ENCODE data around the gene EPM2A. TPM values are rescaled to one million over a fixed set of nuclear protein-coding genes. Genes with fewer than 3 reads are reported as not detected.

EPM2A gene
- total and polyA plus RNA-seq, 2 donors: 9.3 to 10.0 TPM

DNA sequence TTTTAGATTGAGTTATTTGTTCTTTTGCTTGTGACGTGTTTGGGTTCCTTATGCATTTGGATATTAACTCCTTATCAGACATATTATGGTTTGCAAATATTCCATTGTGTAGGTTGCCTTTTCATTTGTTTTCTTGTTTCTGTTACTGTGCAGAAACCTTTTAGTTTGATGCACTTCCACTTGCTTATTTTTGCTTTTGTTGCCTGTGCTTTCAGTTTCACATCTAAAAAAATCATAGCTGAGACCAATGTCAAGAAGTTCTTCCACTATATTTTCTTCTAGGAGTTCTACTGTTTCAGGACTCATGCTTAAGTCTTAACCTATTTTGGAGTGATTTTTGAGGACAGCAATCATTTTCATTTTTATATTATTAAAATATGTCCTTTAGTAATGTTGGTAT lies 113.5 kb downstream of the EPM2A start:
- whole genome bisulfite sequencing: 97% methylated on average over 1 of the region's 1 CpG

GRCh38 chr6:145620088-145620487 lies 115.2 kb downstream of the EPM2A start:
- no peaks in the 10 kb centered on the region for H3K27me3 ChIP-seq (ENCODE audit: control insufficient read depth in 2 of 2, insufficient read depth in 1 of 2, low read length in 1 of 2)
- H3K4me3 ChIP-seq (ENCODE audit: low read length in 2 of 2): no peak overlapping the region
- no peak overlapping the region for H3K27ac ChIP-seq (ENCODE audit: low read depth in 1 of 2, low read length in 1 of 2)
- H3K4me1 ChIP-seq (ENCODE audit: control insufficient read depth in 2 of 2, insufficient read depth in 2 of 2, low read length in 2 of 2): no peaks in the 10 kb centered on the region
- DNase-seq (ENCODE audit: low read depth in 6 of 9, low spot score in 9 of 9): no peak
- H3K9me3 ChIP-seq (ENCODE audit: control insufficient read depth in 2 of 2, insufficient read depth in 1 of 2, low read length in 1 of 2): no peaks in the 10 kb centered on the region
- WGBS: 98% methylated on average over 7 of the region's 7 CpGs
- H3K36me3 ChIP-seq (ENCODE audit: control insufficient read depth in 2 of 2, insufficient read depth in 2 of 2, low read length in 1 of 2): no peaks in the 10 kb centered on the region

More for the DNA sequence above, 113.5 kb downstream of the EPM2A start:
- H3K36me3 ChIP-seq (ENCODE audit: control insufficient read depth in 2 of 2, insufficient read depth in 2 of 2, low read length in 1 of 2): no peaks in the 10 kb centered on the region
- H3K4me1 ChIP-seq (ENCODE audit: control insufficient read depth in 2 of 2, insufficient read depth in 2 of 2, low read length in 2 of 2): no peaks in the 10 kb centered on the region
- H3K4me3 ChIP-seq (ENCODE audit: low read length in 2 of 2): no peak overlapping the region
- no peak overlapping the region for H3K27ac ChIP-seq (ENCODE audit: low read depth in 1 of 2, low read length in 1 of 2)
- no peaks in the 10 kb centered on the region for H3K9me3 ChIP-seq (ENCODE audit: control insufficient read depth in 2 of 2, insufficient read depth in 1 of 2, low read length in 1 of 2)
- no peak for DNase-seq (ENCODE audit: low read depth in 6 of 9, low spot score in 9 of 9)
- no peaks in the 10 kb centered on the region for H3K27me3 ChIP-seq (ENCODE audit: control insufficient read depth in 2 of 2, insufficient read depth in 1 of 2, low read length in 1 of 2)

GRCh38 chr6:145609521-145609920 lies 125.8 kb downstream of the EPM2A start:
- Histone ChIP-seq H3K27ac (ENCODE audit: low read depth in 1 of 2, low read length in 1 of 2) (no peak overlapping the region), H3K4me1 (ENCODE audit: control insufficient read depth in 2 of 2, insufficient read depth in 2 of 2, low read length in 2 of 2) (no peaks in the 10 kb centered on the region), H3K36me3 (ENCODE audit: control insufficient read depth in 2 of 2, insufficient read depth in 2 of 2, low read length in 1 of 2) (no peaks in the 10 kb centered on the region), H3K27me3 (ENCODE audit: control insufficient read depth in 2 of 2, insufficient read depth in 1 of 2, low read length in 1 of 2) (no peaks in the 10 kb centered on the region), H3K4me3 (ENCODE audit: low read length in 2 of 2) (no peak overlapping the region), H3K9me3 (ENCODE audit: control insufficient read depth in 2 of 2, insufficient read depth in 1 of 2, low read length in 1 of 2) (no peaks in the 10 kb centered on the region)
- no peak for DNase-seq (ENCODE audit: low read depth in 6 of 9, low spot score in 9 of 9)
- WGBS: 94% methylated on average over 1 of the region's 1 CpG

DNA sequence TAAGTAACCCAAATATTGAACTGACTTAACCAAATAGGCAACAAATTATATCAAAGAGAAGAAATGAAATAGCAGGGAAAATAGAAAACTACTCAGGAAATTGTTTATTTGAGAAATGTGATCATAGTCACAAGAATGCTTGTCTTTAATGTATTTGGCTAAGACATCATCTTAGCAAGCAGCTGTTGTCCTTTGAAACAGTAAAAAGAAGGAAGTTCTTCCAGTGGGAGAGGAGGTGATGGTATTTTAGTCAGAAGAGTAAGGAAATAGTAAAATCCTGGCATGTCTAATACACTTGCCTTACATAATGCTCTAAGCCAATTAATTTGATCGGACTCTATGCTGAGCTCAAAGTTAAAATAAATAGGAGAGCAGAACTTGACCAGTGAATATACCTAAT lies 126.5 kb downstream of the EPM2A start:
- 97% methylated on average over 1 of the region's 1 CpG for WGBS
- no peaks in the 10 kb centered on the region for H3K9me3 ChIP-seq (ENCODE audit: control insufficient read depth in 2 of 2, insufficient read depth in 1 of 2, low read length in 1 of 2)
- no peak overlapping the region for H3K4me3 ChIP-seq (ENCODE audit: low read length in 2 of 2)
- no peak for DNase-seq (ENCODE audit: low read depth in 6 of 9, low spot score in 9 of 9)
- H3K27ac ChIP-seq (ENCODE audit: low read depth in 1 of 2, low read length in 1 of 2): no peak overlapping the region
- H3K4me1 ChIP-seq (ENCODE audit: control insufficient read depth in 2 of 2, insufficient read depth in 2 of 2, low read length in 2 of 2): no peaks in the 10 kb centered on the region
- H3K36me3 ChIP-seq (ENCODE audit: control insufficient read depth in 2 of 2, insufficient read depth in 2 of 2, low read length in 1 of 2): no peaks in the 10 kb centered on the region
- H3K27me3 ChIP-seq (ENCODE audit: control insufficient read depth in 2 of 2, insufficient read depth in 1 of 2, low read length in 1 of 2): no peaks in the 10 kb centered on the region

DNA sequence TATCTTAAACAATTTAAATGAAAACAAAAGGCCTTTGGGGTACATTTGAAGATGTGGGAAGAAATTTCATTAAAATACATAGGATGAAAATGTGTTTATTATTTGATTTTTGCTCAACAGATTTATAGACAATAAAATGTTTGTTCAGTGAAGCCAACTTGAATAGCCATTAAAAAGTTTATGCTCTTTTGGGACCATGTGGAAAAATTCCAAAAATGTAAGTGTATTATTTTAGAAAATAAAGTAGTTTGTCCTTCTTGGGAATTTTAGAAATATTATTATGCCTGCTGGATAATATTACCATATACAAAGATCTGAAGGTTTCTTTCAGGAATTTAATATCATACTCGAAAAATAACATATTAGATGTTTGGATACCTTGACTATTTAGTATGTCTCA lies 131.3 kb downstream of the EPM2A start:
- Histone ChIP-seq H3K27me3 (ENCODE audit: control insufficient read depth in 2 of 2, insufficient read depth in 1 of 2, low read length in 1 of 2) (no peaks in the 10 kb centered on the region), H3K4me1 (ENCODE audit: control insufficient read depth in 2 of 2, insufficient read depth in 2 of 2, low read length in 2 of 2) (no peaks in the 10 kb centered on the region), H3K27ac (ENCODE audit: low read depth in 1 of 2, low read length in 1 of 2) (no peak overlapping the region), H3K9me3 (ENCODE audit: control insufficient read depth in 2 of 2, insufficient read depth in 1 of 2, low read length in 1 of 2) (no peaks in the 10 kb centered on the region), H3K36me3 (ENCODE audit: control insufficient read depth in 2 of 2, insufficient read depth in 2 of 2, low read length in 1 of 2) (no peaks in the 10 kb centered on the region), H3K4me3 (ENCODE audit: low read length in 2 of 2) (no peak overlapping the region)
- DNase-seq (ENCODE audit: low read depth in 6 of 9, low spot score in 9 of 9): no peak
- WGBS: 93% methylated on average over 1 of the region's 1 CpG

GRCh38 chr6:145603424-145603833 lies 131.9 kb downstream of the EPM2A start:
- DNase-seq (ENCODE audit: low read depth in 6 of 9, low spot score in 9 of 9): no peak

DNA sequence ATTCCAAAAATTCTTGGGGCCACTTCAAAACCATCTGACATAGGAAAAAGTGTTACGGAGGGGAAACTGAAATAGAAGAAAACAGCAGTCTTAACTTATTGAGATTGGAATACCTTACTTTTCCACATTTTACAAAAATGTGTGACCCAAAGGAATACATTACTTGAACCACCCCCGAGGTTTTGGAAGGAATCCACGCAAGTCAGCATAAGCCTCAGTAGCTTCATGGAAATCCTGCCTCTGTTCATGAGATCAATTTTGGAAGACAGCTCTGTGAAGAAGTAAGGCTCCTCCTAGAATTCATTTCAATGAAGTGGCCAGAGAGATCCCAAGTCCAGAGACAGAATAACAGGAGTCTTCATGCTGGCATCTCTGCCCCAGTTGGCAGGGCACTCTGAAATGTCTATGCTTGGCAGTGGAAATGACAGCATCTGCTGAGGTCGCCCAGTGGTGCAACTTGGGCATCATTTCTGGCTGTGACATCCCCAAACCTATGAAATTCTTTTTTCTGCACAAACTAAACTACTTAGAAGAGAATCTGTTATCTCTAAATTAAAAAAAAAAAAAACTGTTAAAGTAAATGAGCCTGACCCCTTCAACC lies 132.5 kb downstream of the EPM2A start:
- H3K4me1 ChIP-seq (ENCODE audit: control insufficient read depth in 2 of 2, insufficient read depth in 2 of 2, low read length in 2 of 2): no peaks in the 10 kb centered on the region
- no peaks in the 10 kb centered on the region for H3K27me3 ChIP-seq (ENCODE audit: control insufficient read depth in 2 of 2, insufficient read depth in 1 of 2, low read length in 1 of 2)
- no peaks in the 10 kb centered on the region for H3K36me3 ChIP-seq (ENCODE audit: control insufficient read depth in 2 of 2, insufficient read depth in 2 of 2, low read length in 1 of 2)
- no peak overlapping the region for H3K4me3 ChIP-seq (ENCODE audit: low read length in 2 of 2)
- no peaks in the 10 kb centered on the region for H3K9me3 ChIP-seq (ENCODE audit: control insufficient read depth in 2 of 2, insufficient read depth in 1 of 2, low read length in 1 of 2)
- H3K27ac ChIP-seq (ENCODE audit: low read depth in 1 of 2, low read length in 1 of 2): no peak overlapping the region
- WGBS: 94% methylated on average over 4 of the region's 4 CpGs
- DNase-seq (ENCODE audit: low read depth in 6 of 9, low spot score in 9 of 9): no peak

More at GRCh38 chr6:145603424-145603833, 131.9 kb downstream of the EPM2A start:
- H3K27ac ChIP-seq (ENCODE audit: low read depth in 1 of 2, low read length in 1 of 2): no peak overlapping the region
- H3K4me1 ChIP-seq (ENCODE audit: control insufficient read depth in 2 of 2, insufficient read depth in 2 of 2, low read length in 2 of 2): no peaks in the 10 kb centered on the region
- H3K9me3 ChIP-seq (ENCODE audit: control insufficient read depth in 2 of 2, insufficient read depth in 1 of 2, low read length in 1 of 2): no peaks in the 10 kb centered on the region
- no peak overlapping the region for H3K4me3 ChIP-seq (ENCODE audit: low read length in 2 of 2)
- no peaks in the 10 kb centered on the region for H3K36me3 ChIP-seq (ENCODE audit: control insufficient read depth in 2 of 2, insufficient read depth in 2 of 2, low read length in 1 of 2)
- no peaks in the 10 kb centered on the region for H3K27me3 ChIP-seq (ENCODE audit: control insufficient read depth in 2 of 2, insufficient read depth in 1 of 2, low read length in 1 of 2)

DNA sequence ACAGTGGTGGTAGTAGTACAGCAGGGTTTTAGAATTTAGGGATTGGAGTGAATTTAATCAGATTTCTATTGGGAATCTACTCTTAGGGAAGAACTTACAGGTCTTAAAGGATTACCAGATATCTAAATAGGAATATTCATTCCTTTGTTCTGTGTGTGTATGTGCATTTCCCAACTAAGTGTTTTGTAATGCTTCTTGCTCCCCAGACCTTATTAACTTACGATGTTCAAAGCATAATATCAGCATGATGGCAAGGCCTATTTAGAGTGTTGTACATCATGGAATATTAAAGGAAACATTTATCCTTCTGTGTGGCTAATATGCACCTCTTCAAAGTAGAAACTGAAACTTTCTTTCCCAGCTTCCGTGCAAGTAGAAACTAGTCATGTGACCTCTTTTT lies 133.9 kb downstream of the EPM2A start:
- DNase-seq (ENCODE audit: low read depth in 6 of 9, low spot score in 9 of 9): no peak
- no peaks in the 10 kb centered on the region for H3K9me3 ChIP-seq (ENCODE audit: control insufficient read depth in 2 of 2, insufficient read depth in 1 of 2, low read length in 1 of 2)
- WGBS: 96% methylated on average over 2 of the region's 2 CpGs
- H3K36me3 ChIP-seq (ENCODE audit: control insufficient read depth in 2 of 2, insufficient read depth in 2 of 2, low read length in 1 of 2): no peaks in the 10 kb centered on the region
- H3K4me3 ChIP-seq (ENCODE audit: low read length in 2 of 2): no peak overlapping the region
- H3K27me3 ChIP-seq (ENCODE audit: control insufficient read depth in 2 of 2, insufficient read depth in 1 of 2, low read length in 1 of 2): no peaks in the 10 kb centered on the region
- H3K27ac ChIP-seq (ENCODE audit: low read depth in 1 of 2, low read length in 1 of 2): no peak overlapping the region
- H3K4me1 ChIP-seq (ENCODE audit: control insufficient read depth in 2 of 2, insufficient read depth in 2 of 2, low read length in 2 of 2): no peaks in the 10 kb centered on the region

GRCh38 chr6:145600299-145600698 lies 135.0 kb downstream of the EPM2A start:
- Histone ChIP-seq H3K27ac (ENCODE audit: low read depth in 1 of 2, low read length in 1 of 2) (no peak overlapping the region), H3K4me3 (ENCODE audit: low read length in 2 of 2) (no peak overlapping the region), H3K36me3 (ENCODE audit: control insufficient read depth in 2 of 2, insufficient read depth in 2 of 2, low read length in 1 of 2) (no peaks in the 10 kb centered on the region), H3K9me3 (ENCODE audit: control insufficient read depth in 2 of 2, insufficient read depth in 1 of 2, low read length in 1 of 2) (no peaks in the 10 kb centered on the region), H3K27me3 (ENCODE audit: control insufficient read depth in 2 of 2, insufficient read depth in 1 of 2, low read length in 1 of 2) (no peaks in the 10 kb centered on the region), H3K4me1 (ENCODE audit: control insufficient read depth in 2 of 2, insufficient read depth in 2 of 2, low read length in 2 of 2) (no peaks in the 10 kb centered on the region)
- DNase-seq (ENCODE audit: low read depth in 6 of 9, low spot score in 9 of 9): no peak
- WGBS: 93% methylated on average over 2 of the region's 2 CpGs

GRCh38 chr6:145588981-145589380 lies 146.3 kb downstream of the EPM2A start:
- WGBS: 80% methylated on average over 1 of the region's 1 CpG
- Histone ChIP-seq H3K27me3 (ENCODE audit: control insufficient read depth in 2 of 2, insufficient read depth in 1 of 2, low read length in 1 of 2) (no peaks in the 10 kb centered on the region), H3K4me3 (ENCODE audit: low read length in 2 of 2) (no peak overlapping the region), H3K4me1 (ENCODE audit: control insufficient read depth in 2 of 2, insufficient read depth in 2 of 2, low read length in 2 of 2) (no peaks in the 10 kb centered on the region), H3K27ac (ENCODE audit: low read depth in 1 of 2, low read length in 1 of 2) (no peak overlapping the region), H3K36me3 (ENCODE audit: control insufficient read depth in 2 of 2, insufficient read depth in 2 of 2, low read length in 1 of 2) (no peaks in the 10 kb centered on the region), H3K9me3 (ENCODE audit: control insufficient read depth in 2 of 2, insufficient read depth in 1 of 2, low read length in 1 of 2) (no peaks in the 10 kb centered on the region)
- DNase-seq (ENCODE audit: low read depth in 6 of 9, low spot score in 9 of 9): no peak

Measured in thymus (tissue), 11 donors.